ENCODE measurements around the gene PTGER2.

The PTGER2 gene

DNA sequence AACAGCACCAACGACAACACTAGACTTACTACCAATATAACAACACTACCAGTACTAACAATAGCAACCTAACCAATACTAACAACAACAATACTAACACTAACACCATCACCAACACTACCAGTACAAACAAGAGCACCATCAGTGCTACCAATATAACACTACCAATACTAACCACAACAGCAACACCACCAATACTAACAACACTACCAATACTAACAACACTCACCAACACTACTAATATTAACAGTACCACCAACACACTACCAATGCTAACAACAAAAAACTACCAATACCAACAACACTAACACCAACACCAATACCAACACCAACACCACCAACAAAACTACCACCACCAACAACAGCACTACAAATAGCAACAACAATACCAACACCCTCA lies 25.1 kb downstream of the PTGER2 start:
- DNase-seq (ENCODE audit: low read depth in 2 of 2), result no peak

DNA sequence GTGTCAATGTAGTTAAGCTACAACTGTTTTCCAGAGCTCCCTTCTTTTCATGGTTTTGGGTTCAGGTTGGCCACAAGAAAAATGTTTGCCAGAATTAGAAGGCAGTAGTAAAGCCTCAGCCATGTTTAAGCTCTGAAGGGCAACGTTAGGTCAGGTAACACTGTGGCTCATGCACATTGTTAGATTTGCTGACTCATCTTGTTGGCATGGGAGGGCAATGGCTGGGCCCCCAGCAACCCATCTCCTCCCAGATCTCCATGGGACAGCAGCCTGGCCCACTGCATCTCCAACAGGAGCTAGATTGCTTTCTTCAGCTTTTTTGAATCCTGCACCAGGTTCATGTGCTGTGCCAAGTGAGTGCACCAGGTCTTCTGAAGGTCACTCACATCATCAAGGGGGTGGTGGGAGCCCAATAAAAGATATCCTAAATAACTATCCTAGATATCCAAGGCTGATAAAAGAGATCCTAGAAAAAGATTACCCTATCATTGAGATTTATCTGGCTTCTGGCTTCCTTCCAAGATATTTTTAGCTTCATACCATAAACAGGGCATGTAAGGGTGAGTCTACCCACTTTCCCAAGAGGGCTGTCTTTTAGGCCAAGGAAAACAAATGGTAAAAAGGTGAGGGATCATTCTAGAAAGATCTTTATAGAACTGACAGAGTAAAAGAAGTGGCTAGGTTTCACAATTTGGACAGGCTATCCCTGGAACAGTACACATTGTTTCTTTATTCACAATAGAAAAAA lies 28.9 kb downstream of the PTGER2 start:
- DNase-seq (ENCODE audit: low read depth in 2 of 2), result no peak

GRCh38 chr14:52346778-52347177 lies 32.7 kb downstream of the PTGER2 start:
- no peak for DNase-seq (ENCODE audit: low read depth in 2 of 2)

DNA sequence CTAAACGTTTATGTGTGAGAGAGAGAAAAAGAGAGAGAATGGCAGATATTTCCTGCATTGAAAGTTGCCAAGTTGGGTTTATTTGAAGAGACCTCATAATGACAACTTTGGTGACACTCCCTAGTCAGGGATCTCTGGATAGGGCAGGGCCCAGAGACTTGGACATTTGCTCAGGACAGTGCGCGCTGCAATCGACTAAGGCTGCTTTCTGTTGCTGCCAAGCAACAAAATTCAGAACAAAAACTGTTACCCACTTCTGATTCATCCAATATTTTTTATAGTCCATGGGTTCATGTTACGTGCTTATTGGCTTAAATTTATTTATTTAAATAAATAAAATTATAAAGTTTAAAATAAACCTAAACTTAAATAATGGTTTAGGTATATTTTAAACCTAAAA lies 34.2 kb downstream of the PTGER2 start:
- DNase-seq (ENCODE audit: low read depth in 2 of 2), result no peak

- DNase-seq (ENCODE audit: low read depth in 2 of 2), result no peak
Observed at GRCh38 chr14:52348776-52349175, 34.7 kb downstream of the PTGER2 start.

- no peak for DNase-seq (ENCODE audit: low read depth in 2 of 2)
Observed at GRCh38 chr14:52349731-52350130, 35.6 kb downstream of the PTGER2 start.

- DNase-seq (ENCODE audit: low read depth in 2 of 2), result no peak
Observed at GRCh38 chr14:52350445-52350844, 36.3 kb downstream of the PTGER2 start.

GRCh38 chr14:52351233-52352060 lies 37.3 kb downstream of the PTGER2 start:
- DNase-seq (ENCODE audit: low read depth in 2 of 2), result no peak

- DNase-seq (ENCODE audit: low read depth in 2 of 2), result no peak
Observed at GRCh38 chr14:52352061-52352491, 38.0 kb downstream of the PTGER2 start.

- no peak for DNase-seq (ENCODE audit: low read depth in 2 of 2)
Observed at GRCh38 chr14:52352569-52352968, 38.5 kb downstream of the PTGER2 start.

DNA sequence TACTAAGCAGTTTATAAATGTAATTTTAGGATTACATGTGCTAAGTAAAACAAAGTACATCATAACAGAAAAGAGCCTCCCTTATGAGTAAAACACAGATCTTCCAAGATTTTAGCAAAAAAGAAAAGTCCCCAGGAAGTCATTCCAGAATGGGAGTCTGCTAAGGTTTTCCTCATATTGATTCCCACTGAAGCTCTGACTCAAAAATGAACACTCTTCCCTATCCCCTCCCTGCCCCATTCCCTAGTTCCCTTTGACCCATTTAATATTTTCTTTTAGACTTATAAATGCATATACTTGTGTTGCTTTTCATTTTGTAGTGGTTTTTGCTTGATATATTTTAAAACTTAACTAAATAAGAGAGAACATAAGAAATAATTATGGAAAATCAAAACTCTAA lies 40.1 kb downstream of the PTGER2 start:
- no peak for DNase-seq (ENCODE audit: low read depth in 2 of 2)

DNA sequence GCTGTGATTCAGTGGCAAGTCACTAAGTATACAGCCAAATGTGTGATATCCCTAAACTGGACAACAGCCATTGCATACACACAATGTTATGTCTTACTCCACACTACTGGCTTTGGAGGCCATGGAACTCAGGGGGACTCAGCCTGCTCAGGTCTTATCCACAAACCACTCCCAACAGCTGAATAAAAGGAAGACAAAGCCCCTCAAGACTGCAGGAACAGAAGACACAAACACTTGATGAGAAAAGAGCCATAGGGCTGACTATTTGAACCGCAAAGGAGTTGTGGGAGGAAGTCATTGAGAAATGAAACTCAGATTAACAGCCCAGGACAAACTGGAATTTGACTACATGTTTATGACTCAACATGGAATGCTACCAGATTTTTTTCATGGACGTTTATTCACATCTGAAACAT lies 40.9 kb downstream of the PTGER2 start:
- no peak for DNase-seq (ENCODE audit: low read depth in 2 of 2)

- DNase-seq (ENCODE audit: low read depth in 2 of 2), result no peak
Observed at GRCh38 chr14:52355526-52355925, 41.4 kb downstream of the PTGER2 start.

- DNase-seq (ENCODE audit: low read depth in 2 of 2), result no peak
Observed at GRCh38 chr14:52356025-52356424, 41.9 kb downstream of the PTGER2 start.

DNA sequence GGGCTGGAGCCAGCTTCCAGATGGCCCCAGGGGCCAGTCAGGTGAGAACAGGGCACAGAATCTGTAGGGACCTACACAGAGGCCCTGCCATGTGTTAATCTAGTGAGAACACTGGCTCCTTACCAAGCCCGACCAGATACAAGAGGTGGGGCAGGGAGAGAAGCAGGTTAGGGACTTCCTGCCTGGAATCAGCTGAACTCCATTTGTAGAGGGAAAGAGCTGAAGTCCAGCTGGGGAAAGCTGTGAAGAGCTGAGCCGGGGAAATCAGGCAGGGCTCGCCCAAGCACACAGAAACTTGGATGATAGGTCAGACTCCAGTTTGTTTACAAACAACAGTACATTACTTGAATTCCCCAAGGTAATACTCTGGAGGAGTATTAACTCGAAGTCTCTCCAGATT lies 46.7 kb downstream of the PTGER2 start:
- no peak for DNase-seq (ENCODE audit: low read depth in 2 of 2)

GRCh38 chr14:52363041-52363704 lies 49.1 kb downstream of the PTGER2 start:
- DNase-seq (ENCODE audit: low read depth in 2 of 2), result no peak

- no peak for DNase-seq (ENCODE audit: low read depth in 2 of 2)
Observed at GRCh38 chr14:52363961-52364360, 49.8 kb downstream of the PTGER2 start.

GRCh38 chr14:52365071-52365470 lies 51.0 kb downstream of the PTGER2 start:
- no peak for DNase-seq (ENCODE audit: low read depth in 2 of 2)

GRCh38 chr14:52366796-52367315 lies 52.7 kb downstream of the PTGER2 start:
- no peak for DNase-seq (ENCODE audit: low read depth in 2 of 2)

GRCh38 chr14:52369305-52369801 lies 55.2 kb downstream of the PTGER2 start:
- DNase-seq (ENCODE audit: low read depth in 2 of 2), result no peak

GRCh38 chr14:52370406-52370935 lies 56.4 kb downstream of the PTGER2 start:
- no peak for DNase-seq (ENCODE audit: low read depth in 2 of 2)

- DNase-seq (ENCODE audit: low read depth in 2 of 2), result no peak
Observed at GRCh38 chr14:52377940-52378339, 63.8 kb downstream of the PTGER2 start.
